GM12878 (cell line): ENCODE data around the gene EHD1. TPM values are rescaled to one million over a fixed set of nuclear protein-coding genes. Genes with fewer than 3 reads are reported as not detected.
A peak's percentile ranks its signal among the peaks of the same experiment; 100 is the strongest.

Experiments
- ATAC-seq: fragments of 200-7000 bp; cut with Tn5 transposase; 3 replicates; pipeline ENCODE4 v1.9.1; 2020; ENCODE audit warnings: mild to moderate bottlenecking, moderate library complexity
- Bru-seq: library from RNA; stranded (reverse); fragments of 400-500 nt; gene quantifications from one replicate; lab custom pipeline; 2021; lab: Mats Ljungman, UMichigan
- BruChase-seq, 2 experiments: library from RNA; stranded (reverse); fragments of 400-500 nt; gene quantifications; one replicate each; lab custom pipeline; 2021; lab: Mats Ljungman, UMichigan
- BruUV-seq: library from RNA; stranded (reverse); fragments of 400-500 nt; replicated peaks from 2 replicates; lab custom pipeline; 2021; lab: Mats Ljungman, UMichigan
- CTCF ChIA-PET: fragments of 300-600 bp; sonication (Branson Sonifier 250); formaldehyde crosslinking; extraction: SDS; loops from one replicate; lab custom pipeline; 2021; ENCODE audit warnings: inconsistent platforms; lab: Yijun Ruan, JAX
- POLR2A ChIA-PET: fragments of 350-600 bp; formaldehyde crosslinking; extraction: SDS; loops from one replicate; lab custom pipeline; 2021; ENCODE audit warnings: inconsistent platforms; lab: Charles Lee
- RAD21 ChIA-PET: fragments of 300-600 bp; sonication (Branson Sonifier 250); formaldehyde crosslinking; loops from one replicate; lab custom pipeline; 2023; ENCODE audit warnings: antibody characterized with exemption; ENCODE audit not compliant: unreplicated experiment; lab: Charles Lee
- SMC1A ChIA-PET: fragments of 300-600 bp; sonication (Branson Sonifier 250); formaldehyde crosslinking; loops from one replicate; lab custom pipeline; 2023; ENCODE audit not compliant: unreplicated experiment, uncharacterized antibody; lab: Charles Lee
- DNase-seq: peaks from one replicate; pipeline ENCODE4 v3.0.0-alpha.2; 2011; ENCODE audit warnings: low read depth, low spot score
- FAIRE-seq: peaks from 3 replicates; lab custom pipeline; 2011; peaks lifted over from hg19 to GRCh38; lab: Jason Lieb, UNC
- H2AFZ ChIP-seq: 2 replicates; pipeline ENCODE4 v1.6.0; 2011; ENCODE audit warnings: low read depth, low read length, control low read depth; ENCODE audit not compliant: control insufficient read depth
- H3K27ac ChIP-seq: 2 replicates; pipeline ENCODE4 v1.5.1; 2011; ENCODE audit warnings: control low read depth; ENCODE audit not compliant: control insufficient read depth, insufficient read depth
- H3K27me3 ChIP-seq, 2 experiments: replicated peaks in 1 of 2; 2 replicates each; pipeline versions ENCODE4 v1.6.0 to v1.6.1; 2011; ENCODE audit warnings: low read length in 1 of 2; ENCODE audit not compliant: control insufficient read depth in 2 of 2, insufficient read depth in 2 of 2
- H3K36me3 ChIP-seq, 2 experiments: 2 replicates each; pipeline ENCODE4 v1.5.1; 2011; ENCODE audit warnings: low read length in 1 of 2; ENCODE audit not compliant: control insufficient read depth in 2 of 2, insufficient read depth in 2 of 2
- H3K4me1 ChIP-seq: 2 replicates; pipeline ENCODE4 v1.6.1; 2011; ENCODE audit warnings: mild to moderate bottlenecking, low read length, moderate library complexity, mixed read lengths; ENCODE audit not compliant: control insufficient read depth, insufficient read depth
- H3K4me2 ChIP-seq: 2 replicates; pipeline ENCODE4 v1.6.0; 2011; ENCODE audit warnings: control low read depth; ENCODE audit not compliant: control insufficient read depth, insufficient read depth
- H3K4me3 ChIP-seq: fragments of 200-600 bp; sonication (generic); 2 replicates; pipeline ENCODE4 v1.5.1; 2016
- H3K79me2 ChIP-seq: 2 replicates; pipeline ENCODE4 v1.6.0; 2011; ENCODE audit warnings: low read length; ENCODE audit not compliant: control insufficient read depth, insufficient read depth
- H3K9ac ChIP-seq: 2 replicates; pipeline ENCODE4 v1.8.0; 2011; ENCODE audit warnings: low read length, control low read depth, mixed read lengths; ENCODE audit not compliant: control insufficient read depth, insufficient read depth
- H3K9me3 ChIP-seq: replicated peaks from 3 replicates; pipeline ENCODE4 v1.5.1; 2011; ENCODE audit warnings: mild to moderate bottlenecking, low read length; ENCODE audit not compliant: control insufficient read depth, insufficient read depth
- H4K20me1 ChIP-seq: 2 replicates; pipeline ENCODE4 v1.6.0; 2011; ENCODE audit not compliant: control insufficient read depth, insufficient read depth
- ATF7 ChIP-seq: fragments of 450-650 bp; IDR thresholded peaks from 2 replicates; pipeline ENCODE4 v1.6.1; 2016; ENCODE audit warnings: low read depth, mild to moderate bottlenecking
- BRCA1 ChIP-seq: IDR thresholded peaks from 2 replicates; pipeline ENCODE4 v1.6.1; 2011; ENCODE audit warnings: low read depth, low read length, improper control_type of control experiment
- EGR1 ChIP-seq, 2 experiments: IDR thresholded peaks; 1 replicate in 1 of 2; 2 replicates in 1 of 2; pipeline ENCODE4 v1.6.1; 2011 to 2012; ENCODE audit warnings: low read depth in 2 of 2, low read length in 2 of 2, borderline replicate concordance in 1 of 2, mild to moderate bottlenecking in 1 of 2, moderate library complexity in 1 of 2
- JUNB ChIP-seq: IDR thresholded peaks from 2 replicates; pipeline ENCODE4 v1.6.1; 2016; ENCODE audit warnings: antibody characterized with exemption, mild to moderate bottlenecking
- MAX ChIP-seq: IDR thresholded peaks from 2 replicates; pipeline ENCODE4 v1.6.1; 2012; ENCODE audit warnings: low read depth, low read length, improper control_type of control experiment
- NFYB ChIP-seq: IDR thresholded peaks from 2 replicates; pipeline ENCODE4 v1.6.1; 2011; ENCODE audit warnings: low read depth, mild to moderate bottlenecking, low read length, improper control_type of control experiment, moderate library complexity; ENCODE audit not compliant: insufficient read depth
- NR2C2 ChIP-seq: IDR thresholded peaks from 2 replicates; pipeline ENCODE4 v1.6.1; 2011; ENCODE audit warnings: borderline replicate concordance, low read depth; ENCODE audit not compliant: control insufficient read depth, insufficient read length
- SMARCA5 ChIP-seq: fragments of 450-650 bp; IDR thresholded peaks from 2 replicates; pipeline ENCODE4 v1.6.1; 2017; ENCODE audit warnings: mild to moderate bottlenecking
- STAT3 ChIP-seq: IDR thresholded peaks from 2 replicates; pipeline ENCODE4 v1.6.1; 2011; ENCODE audit warnings: low read depth, low read length, improper control_type of control experiment
- WGBS: methylation state at CpG from one replicate; pipeline ENCODE4 v1.1.6; 2016; ENCODE audit warnings: low lambda C conversion rate; ENCODE audit not compliant: insufficient replicate concordance, insufficient coverage; ENCODE audit errors: missing lambda C conversion rate; 5-methylcytosine and 5-hydroxymethylcytosine counted together
- in situ Hi-C: fragments of 300-500 bp; cut with MboI; formaldehyde crosslinking; loops from 9 replicates; pipeline ENCODE4 v1.14.3; 2018; ENCODE audit warnings: mixed read lengths
- intact Hi-C: fragments of 100-400 bp; cut with micrococcal nuclease; formaldehyde crosslinking; loops from one replicate; pipeline ENCODE4 v1.14.2; 2022; ENCODE audit not compliant: unreplicated experiment
- long read RNA-seq, 2 experiments: library from polyadenylated mRNA; unstranded; transcript quantifications; one replicate each; pipeline ENCODE4 v2.0.0, GENCODE V29; 2019 to 2020
- polyA minus RNA-seq, 3 experiments: library from RNA; depleted of rRNA, polyadenylated mRNA; stranded (reverse); fragments of >200 nt; gene quantifications; 2 replicates each; pipeline ENCODE4 v1.2.3, GENCODE V29; 2011
- polyA plus RNA-seq, 11 experiments: library from polyadenylated mRNA; depleted of rRNA in 4 of 11; unstranded in 6 of 11; stranded (reverse) in 5 of 11; fragments of >200 nt; fragmentation: Nextera tagmentation in 4 of 11; fragmentation: Illumina TruSeq in 1 of 11; extraction: Ambion mirVana in 4 of 11; extraction: Trizol in 1 of 11; gene quantifications; 1 replicate in 1 of 11; 2 replicates in 10 of 11; pipeline versions ENCODE4 v1.2.1 to v1.2.3, GENCODE V29; 2011 to 2016; ENCODE audit warnings: inconsistent platforms in 2 of 11, missing spikeins in 2 of 11, low read depth in 1 of 11
- total RNA-seq, 4 experiments: library from RNA; depleted of rRNA in 3 of 4; stranded (reverse); fragments of >200 nt in 3 of 4; fragmentation: Illumina TruSeq in 1 of 4; extraction: Trizol in 1 of 4; gene quantifications; 2 replicates each; pipeline versions ENCODE4 v1.2.1 to v1.2.3, GENCODE V29; 2013 to 2021
- TF ChIP-seq, protein P1 (sequence below): fragments of 450-650 bp; IDR thresholded peaks from 2 replicates; pipeline ENCODE4 v1.6.1; 2017; ENCODE audit warnings: mild to moderate bottlenecking, moderate library complexity

The EHD1 gene
- total RNA-seq (2013; cell fraction: nucleolus; rRNA removed), result 122 and 128 TPM in 2 replicates
- 50.9 and 64.6 TPM in 2 replicates for total RNA-seq (2014; rRNA removed)
- total RNA-seq (2014; rRNA removed; fragmentation: Illumina TruSeq; extraction: Trizol), result 24.3 and 24.5 TPM in 2 replicates
- 165 and 166 TPM in 2 replicates for total RNA-seq (2021)
- polyA plus RNA-seq (2011; ENCODE audit: low read depth), result 43.3 TPM
- 21.0 and 50.4 TPM in 2 replicates for polyA plus RNA-seq (2011; rRNA removed)
- 79.0 and 83.3 TPM in 2 replicates for polyA plus RNA-seq (2011; cell fraction: cytosol; rRNA removed)
- 107 and 190 TPM in 2 replicates for polyA plus RNA-seq (2011; cell fraction: nucleus; rRNA removed)
- 112 and 125 TPM in 2 replicates for polyA plus RNA-seq (2012)
- 18.9 and 71.4 TPM in 2 replicates for polyA plus RNA-seq (2014; fragmentation: Illumina TruSeq; extraction: Trizol)
- polyA plus RNA-seq (2014; fragmentation: Nextera tagmentation; extraction: Ambion mirVana), result 1 to 10 TPM; 1.0 to 2.2 TPM
- polyA plus RNA-seq (2014; rRNA removed), result 68.5 and 102 TPM in 2 replicates
- 10 to 100 TPM; 88.1 to 97.5 TPM for polyA plus RNA-seq (2016; fragmentation: Nextera tagmentation; extraction: Ambion mirVana)
- 75.9 and 95.9 TPM in 2 replicates for polyA minus RNA-seq (2011; rRNA and poly(A)+ RNA removed)
- polyA minus RNA-seq (2011; cell fraction: cytosol; rRNA and poly(A)+ RNA removed), result 32.5 and 39.8 TPM in 2 replicates
- 37.4 and 72.2 TPM in 2 replicates for polyA minus RNA-seq (2011; cell fraction: nucleus; rRNA and poly(A)+ RNA removed)
- percentile 95 among the genes with signal in this experiment for Bru-seq, nascent RNA
- BruChase-seq, experiment 1, labeled RNA remaining after a 6-hour chase, result percentile 91 among the genes with signal in this experiment
- BruChase-seq, experiment 2, labeled RNA remaining after a 2-hour chase, result percentile 93 among the genes with signal in this experiment
- long read RNA-seq, experiment 1, full-length matches to known transcripts, result 71 of 83 reads
- long read RNA-seq, experiment 1, partial matches to known transcripts, result 3 of 83 reads
- long read RNA-seq, experiment 1, other reads (novel, unspliced or antisense), result 9 of 83 reads
- long read RNA-seq, experiment 2, full-length matches to known transcripts, result 2 of 14 reads
- long read RNA-seq, experiment 2, partial matches to known transcripts, result 1 of 14 reads
- long read RNA-seq, experiment 2, other reads (novel, unspliced or antisense), result 11 of 14 reads

- no TSS peak for BruUV-seq
- Histone ChIP-seq H2AFZ (peak within 1 kb of the TSS; percentile 33; the same call in 1 of the 2 replicates), H3K9ac (peak within 1 kb of the TSS; percentile 95), H3K36me3 (peaks cover 0 to 5% of the 10 kb centered on the region in 2 experiments; a peak in 2 of 4 replicates), H3K4me1 (peaks cover 30% of the 10 kb centered on the region), H4K20me1 (peaks cover 3% of the 10 kb centered on the region; the same call in 1 of the 2 replicates), H3K27ac (peak within 1 kb of the TSS; percentile 97), H3K79me2 (peaks cover 55% of the 10 kb centered on the region), H3K4me2 (peak within 1 kb of the TSS; percentile 98), H3K9me3 (no peaks in the 10 kb centered on the region), H3K27me3 (no peaks in the 10 kb centered on the region), H3K4me3 (peak within 1 kb of the TSS; percentile 96)
- DNase-seq (peak; percentile 92), FAIRE-seq (peak; percentile 68), ATAC-seq (peak; percentile 78)
- ChIA-PET SMC1A (interaction anchor here (0.7 to 11.5 kb wide), 4 partner anchors 8 to 28 kb away, joined by 3 to 227 read pairs (median 114); no protein-coding TSS in a partner anchor), CTCF (interaction anchor here (4.7 to 30.0 kb wide), 3 partner anchors 10 to 22 kb away, joined by 27 to 1208 read pairs (median 63); partner anchors contain the start of gene CDC42BPG), RAD21 (interaction anchor here (0.8 to 12.5 kb wide), 4 partner anchors 9 to 28 kb away, joined by 3 to 253 read pairs (median 110); no protein-coding TSS in a partner anchor), POLR2A (interaction anchor here (0.6 to 19.9 kb wide), 5 partner anchors 9 to 45 kb away, joined by 3 to 620 read pairs (median 4); no protein-coding TSS in a partner anchor)
- WGBS, result 2% methylated on average over 65 of the region's 75 CpGs
- in situ Hi-C loops (no loop called here), intact Hi-C loops (loop anchor here (2.0 to 10.0 kb wide), 3 partner anchors 28 to 836 kb away; partner anchors contain the start of genes KAT5 and MAP3K11)
- TF ChIP-seq BRCA1 (peak; percentile 89), MAX (peak; percentile 66), SMARCA5 (peak; percentile 21; the same call in 1 of the 2 replicates), ATF7 (no peak), JUNB (no peak), NFYB (peak; percentile 65; the same call in 1 of the 2 replicates), EGR1 (IDR thresholded peaks at IDR 0.05; ENCODE audit: borderline replicate concordance in 1 of 2, low read depth in 2 of 2, low read length in 2 of 2) (peak in 1 of 2 experiments; percentile 71; a peak in 2 of 3 replicates), STAT3 (no peak), NR2C2 (no peak)
- TF ChIP-seq, protein P1, sequence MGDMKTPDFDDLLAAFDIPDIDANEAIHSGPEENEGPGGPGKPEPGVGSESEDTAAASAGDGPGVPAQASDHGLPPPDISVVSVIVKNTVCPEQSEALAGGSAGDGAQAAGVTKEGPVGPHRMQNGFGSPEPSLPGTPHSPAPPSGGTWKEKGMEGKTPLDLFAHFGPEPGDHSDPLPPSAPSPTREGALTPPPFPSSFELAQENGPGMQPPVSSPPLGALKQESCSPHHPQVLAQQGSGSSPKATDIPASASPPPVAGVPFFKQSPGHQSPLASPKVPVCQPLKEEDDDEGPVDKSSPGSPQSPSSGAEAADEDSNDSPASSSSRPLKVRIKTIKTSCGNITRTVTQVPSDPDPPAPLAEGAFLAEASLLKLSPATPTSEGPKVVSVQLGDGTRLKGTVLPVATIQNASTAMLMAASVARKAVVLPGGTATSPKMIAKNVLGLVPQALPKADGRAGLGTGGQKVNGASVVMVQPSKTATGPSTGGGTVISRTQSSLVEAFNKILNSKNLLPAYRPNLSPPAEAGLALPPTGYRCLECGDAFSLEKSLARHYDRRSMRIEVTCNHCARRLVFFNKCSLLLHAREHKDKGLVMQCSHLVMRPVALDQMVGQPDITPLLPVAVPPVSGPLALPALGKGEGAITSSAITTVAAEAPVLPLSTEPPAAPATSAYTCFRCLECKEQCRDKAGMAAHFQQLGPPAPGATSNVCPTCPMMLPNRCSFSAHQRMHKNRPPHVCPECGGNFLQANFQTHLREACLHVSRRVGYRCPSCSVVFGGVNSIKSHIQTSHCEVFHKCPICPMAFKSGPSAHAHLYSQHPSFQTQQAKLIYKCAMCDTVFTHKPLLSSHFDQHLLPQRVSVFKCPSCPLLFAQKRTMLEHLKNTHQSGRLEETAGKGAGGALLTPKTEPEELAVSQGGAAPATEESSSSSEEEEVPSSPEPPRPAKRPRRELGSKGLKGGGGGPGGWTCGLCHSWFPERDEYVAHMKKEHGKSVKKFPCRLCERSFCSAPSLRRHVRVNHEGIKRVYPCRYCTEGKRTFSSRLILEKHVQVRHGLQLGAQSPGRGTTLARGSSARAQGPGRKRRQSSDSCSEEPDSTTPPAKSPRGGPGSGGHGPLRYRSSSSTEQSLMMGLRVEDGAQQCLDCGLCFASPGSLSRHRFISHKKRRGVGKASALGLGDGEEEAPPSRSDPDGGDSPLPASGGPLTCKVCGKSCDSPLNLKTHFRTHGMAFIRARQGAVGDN, result peak; percentile 58
Observed at GRCh38 chr11:64878494-64879243, at the start of gene EHD1. TSS of gene EHD1 (minus strand) at chr11:64878621. CDS start at chr11:64878464, 157 bp downstream.
